Neuronal stem cell (in vitro differentiated cells): Measurements from ENCODE around the gene CARD6.
"Not testable (repeated sequence)": the region's sequence is repeated elsewhere in the genome, so short reads cannot be mapped to it uniquely, and the experiment has no call there.

Experiments used
- DNase-seq: peaks from one replicate; pipeline ENCODE4 v3.0.0-alpha.2; 2013; ENCODE audit warnings: low spot score
- H2AFZ ChIP-seq: one replicate; pipeline ENCODE4 v1.6.1; 2013; ENCODE audit warnings: mild to moderate bottlenecking, low read length, inconsistent platforms
- H2AK5ac ChIP-seq: 2 replicates; pipeline ENCODE4 v1.6.1; 2013; ENCODE audit warnings: low read depth, mild to moderate bottlenecking, inconsistent platforms, low read length, moderate library complexity, mixed read lengths
- H2BK120ac ChIP-seq: 2 replicates; pipeline ENCODE4 v1.6.1; 2013; ENCODE audit warnings: low read depth, mild to moderate bottlenecking, inconsistent platforms, low read length, moderate library complexity, mixed read lengths
- H2BK12ac ChIP-seq: one replicate; pipeline ENCODE4 v1.6.1; 2013; ENCODE audit warnings: low read length, inconsistent platforms
- H2BK15ac ChIP-seq: 2 replicates; pipeline ENCODE4 v1.6.1; 2013; ENCODE audit warnings: mild to moderate bottlenecking, low read length, inconsistent platforms, mixed read lengths
- H2BK5ac ChIP-seq: one replicate; pipeline ENCODE4 v1.6.1; 2013; ENCODE audit warnings: inconsistent platforms, mild to moderate bottlenecking, low read length, moderate library complexity
- H3K14ac ChIP-seq: one replicate; pipeline ENCODE4 v1.6.1; 2013; ENCODE audit warnings: low read length, inconsistent platforms
- H3K18ac ChIP-seq: 2 replicates; pipeline ENCODE4 v1.6.1; 2013; ENCODE audit warnings: low read length, inconsistent platforms
- H3K23ac ChIP-seq: 2 replicates; pipeline ENCODE4 v1.6.1; 2013; ENCODE audit warnings: low read depth, mild to moderate bottlenecking, mixed read lengths, low read length, inconsistent platforms; ENCODE audit not compliant: poor library complexity
- H3K27ac ChIP-seq: replicated peaks from 3 replicates; pipeline ENCODE4 v1.5.1; 2013; ENCODE audit warnings: low read length, inconsistent platforms
- H3K27me3 ChIP-seq, 3 experiments: 2 replicates each; pipeline ENCODE4 v1.6.1; 2013; ENCODE audit warnings: low read length in 3 of 3, mild to moderate bottlenecking in 2 of 3, inconsistent platforms in 1 of 3, low read depth in 1 of 3, mixed read lengths in 1 of 3, moderate library complexity in 1 of 3; ENCODE audit not compliant: control insufficient read depth in 3 of 3, insufficient read depth in 3 of 3
- H3K36me3 ChIP-seq, 2 donors: replicated peaks in 1 of 2; 2 replicates each; pipeline ENCODE4 v1.6.1; 2013; ENCODE audit warnings: low read length in 2 of 2; ENCODE audit not compliant: control insufficient read depth in 2 of 2, insufficient read depth in 2 of 2
- H3K4ac ChIP-seq: 2 replicates; pipeline ENCODE4 v1.6.1; 2013; ENCODE audit warnings: inconsistent platforms, mild to moderate bottlenecking, low read length, moderate library complexity
- H3K4me1 ChIP-seq, 2 donors: 1 replicate in 1 of 2; 2 replicates in 1 of 2; pipeline ENCODE4 v1.6.1; 2013; ENCODE audit warnings: low read length in 2 of 2, low read depth in 1 of 2; ENCODE audit not compliant: control insufficient read depth in 2 of 2, insufficient read depth in 1 of 2
- H3K4me2 ChIP-seq: one replicate; pipeline ENCODE4 v1.6.1; 2013; ENCODE audit warnings: mild to moderate bottlenecking, low read length, inconsistent platforms; ENCODE audit not compliant: insufficient read depth, poor library complexity, severe bottlenecking
- H3K4me3 ChIP-seq, 2 donors: 2 replicates each; pipeline ENCODE4 v1.5.1; 2013; ENCODE audit warnings: low read length in 2 of 2, mild to moderate bottlenecking in 2 of 2, inconsistent platforms in 1 of 2, moderate library complexity in 1 of 2
- H3K79me1 ChIP-seq: one replicate; pipeline ENCODE4 v1.6.1; 2013; ENCODE audit warnings: low read depth, mild to moderate bottlenecking, inconsistent platforms, low read length, moderate library complexity
- H3K9ac ChIP-seq: one replicate; pipeline ENCODE4 v1.6.1; 2013; ENCODE audit warnings: mild to moderate bottlenecking, low read depth, low read length, inconsistent platforms; ENCODE audit not compliant: poor library complexity
- H3K9me3 ChIP-seq, 2 donors: replicated peaks in 1 of 2; 2 replicates each; pipeline versions ENCODE3 to v1.6.1; 2013; ENCODE audit warnings: low read length in 2 of 2, mild to moderate bottlenecking in 2 of 2, inconsistent platforms in 1 of 2, low read depth in 1 of 2, mixed read lengths in 1 of 2, moderate library complexity in 1 of 2; ENCODE audit not compliant: control insufficient read depth in 2 of 2, insufficient read depth in 1 of 2
- H4K8ac ChIP-seq: one replicate; pipeline ENCODE4 v1.6.1; 2013; ENCODE audit warnings: low read depth, mild to moderate bottlenecking, inconsistent platforms, low read length, moderate library complexity
- H4K91ac ChIP-seq: one replicate; pipeline ENCODE4 v1.6.1; 2013; ENCODE audit warnings: low read length, low read depth, mild to moderate bottlenecking, inconsistent platforms; ENCODE audit not compliant: poor library complexity
- WGBS, 2 donors: extraction: QIAGEN DNeasy Blood & Tissue Kit; methylation state at CpG; one replicate each; pipeline ENCODE4 v1.1.7; 2013; ENCODE audit warnings: missing lambda C conversion rate in 2 of 2, mixed read lengths in 1 of 2; ENCODE audit not compliant: insufficient read length in 2 of 2, insufficient replicate concordance in 1 of 2; ENCODE audit errors: extremely low coverage in 2 of 2; 5-methylcytosine and 5-hydroxymethylcytosine counted together

CARD6 gene

GRCh38 chr5:40860711-40861110 is 19.5 kb downstream of the CARD6 start:
- Histone ChIP-seq H2AK5ac (no peak overlapping the region), H3K4ac (no peak overlapping the region), H4K91ac (no peak overlapping the region), H3K23ac (no peak overlapping the region), H3K18ac (no peak overlapping the region), H3K4me2 (no peak overlapping the region), H2AFZ (no peak overlapping the region), H2BK15ac (no peak overlapping the region), H4K8ac (no peak overlapping the region), H2BK12ac (no peak overlapping the region), H2BK5ac (no peak overlapping the region), H3K27me3 (no peaks in the 10 kb centered on the region), H3K36me3 (no peaks in the 10 kb centered on the region), H3K4me3 (no peak overlapping the region), H2BK120ac (no peak overlapping the region), H3K27ac (no peak overlapping the region), H3K9ac (no peak overlapping the region), H3K9me3 (no peaks in the 10 kb centered on the region), H3K79me1 (no peaks in the 10 kb centered on the region), H3K4me1 (no peaks in the 10 kb centered on the region), H3K14ac (no peak overlapping the region)
- no peak for DNase-seq

- not testable (repeated sequence) for H3K4me1 ChIP-seq, H2BK120ac ChIP-seq, H3K79me1 ChIP-seq, H3K4ac ChIP-seq, H3K36me3 ChIP-seq, H3K18ac ChIP-seq, DNase-seq, H2BK15ac ChIP-seq, H3K9me3 ChIP-seq, H3K4me3 ChIP-seq, H4K91ac ChIP-seq, H3K23ac ChIP-seq, H2AFZ ChIP-seq, H2BK5ac ChIP-seq, H3K9ac ChIP-seq, H3K4me2 ChIP-seq, H2BK12ac ChIP-seq, H2AK5ac ChIP-seq, H3K14ac ChIP-seq, H3K27me3 ChIP-seq, H4K8ac ChIP-seq, H3K27ac ChIP-seq
- WGBS, 2 donors, result no CpG with 5 or more reads among the region's 5 CpGs
Observed at GRCh38 chr5:40865004-40865403, 23.8 kb downstream of the CARD6 start.

- no peaks in the 10 kb centered on the region for H3K36me3 ChIP-seq
- H3K9me3 ChIP-seq, result no peaks in the 10 kb centered on the region
- H3K4ac ChIP-seq, result no peak overlapping the region
- no peaks in the 10 kb centered on the region for H3K4me1 ChIP-seq
- H3K4me2 ChIP-seq, result no peak overlapping the region
- no peak overlapping the region for H2BK12ac ChIP-seq
- H2AK5ac ChIP-seq, result no peak overlapping the region
- no peak overlapping the region for H4K8ac ChIP-seq
- no peak overlapping the region for H4K91ac ChIP-seq
- WGBS, 2 donors, result no CpG with 5 or more reads among the region's 5 CpGs
- no peak overlapping the region for H2AFZ ChIP-seq
- H2BK5ac ChIP-seq, result no peak overlapping the region
- H3K9ac ChIP-seq, result no peak overlapping the region
- H3K79me1 ChIP-seq, result no peaks in the 10 kb centered on the region
- H3K14ac ChIP-seq, result no peak overlapping the region
- no peak overlapping the region for H3K4me3 ChIP-seq
- no peak overlapping the region for H2BK120ac ChIP-seq
- no peak overlapping the region for H3K18ac ChIP-seq
- H3K27me3 ChIP-seq, result no peaks in the 10 kb centered on the region
- no peak overlapping the region for H2BK15ac ChIP-seq
- H3K27ac ChIP-seq, result no peak overlapping the region
- H3K23ac ChIP-seq, result no peak overlapping the region
- no peak for DNase-seq
Observed at GRCh38 chr5:40866844-40867243, 25.7 kb downstream of the CARD6 start.

GRCh38 chr5:40869384-40869783 is 28.2 kb downstream of the CARD6 start:
- no peaks in the 10 kb centered on the region for H3K9me3 ChIP-seq
- H3K14ac ChIP-seq, result no peak overlapping the region
- no peak for DNase-seq
- no peak overlapping the region for H3K4me2 ChIP-seq
- no peak overlapping the region for H2BK12ac ChIP-seq
- no peaks in the 10 kb centered on the region for H3K36me3 ChIP-seq
- no peak overlapping the region for H2BK120ac ChIP-seq
- H3K18ac ChIP-seq, result no peak overlapping the region
- no peak overlapping the region for H4K91ac ChIP-seq
- no peak overlapping the region for H2AK5ac ChIP-seq
- H3K27ac ChIP-seq, result no peak overlapping the region
- H2AFZ ChIP-seq, result no peak overlapping the region
- no peak overlapping the region for H2BK15ac ChIP-seq
- no peak overlapping the region for H3K4me3 ChIP-seq
- H3K27me3 ChIP-seq, result no peaks in the 10 kb centered on the region
- no peaks in the 10 kb centered on the region for H3K4me1 ChIP-seq
- H3K4ac ChIP-seq, result no peak overlapping the region
- H4K8ac ChIP-seq, result no peak overlapping the region
- WGBS, 2 donors, result no CpG with 5 or more reads among the region's 1 CpG
- no peak overlapping the region for H3K23ac ChIP-seq
- no peak overlapping the region for H3K9ac ChIP-seq
- no peaks in the 10 kb centered on the region for H3K79me1 ChIP-seq
- H2BK5ac ChIP-seq, result no peak overlapping the region
